ENCODE measurements around the gene PLXDC1.
A peak's percentile ranks its signal among the peaks of the same experiment; 100 is the strongest.

PLXDC1 gene

DNA sequence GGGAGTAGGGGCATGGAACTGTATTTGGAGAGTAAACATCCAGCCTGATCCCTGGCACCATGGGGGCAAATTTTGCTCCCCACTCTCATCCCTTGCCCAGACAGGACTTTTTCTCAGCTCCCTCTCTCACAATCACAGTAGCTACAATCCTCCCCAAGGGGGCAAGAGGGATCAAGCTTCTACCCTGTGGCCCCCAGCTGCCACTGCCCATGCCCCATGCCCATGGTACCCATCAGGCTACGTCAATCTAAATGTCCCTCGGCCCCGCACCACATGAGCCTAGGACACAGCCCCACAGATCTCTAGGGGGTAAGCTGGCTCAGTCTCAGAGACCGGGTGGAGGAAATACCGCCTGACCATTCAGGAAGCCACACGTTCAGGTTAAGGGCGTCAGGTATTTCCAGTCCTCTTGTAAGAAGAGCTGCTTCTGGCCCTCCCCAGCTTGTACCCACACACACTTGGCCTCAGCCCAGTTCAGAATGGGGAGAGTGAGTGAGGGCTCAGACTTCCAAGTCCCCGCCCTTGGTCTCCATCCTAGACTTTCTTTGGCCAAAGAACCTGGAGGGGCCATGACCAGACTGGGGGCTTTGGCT is 44.2 kb upstream of the PLXDC1 start:
- Histone ChIP-seq H3K4me3 (ENCODE audit: low read depth, low read length) (no peak overlapping the region), H3K27ac (ENCODE audit: extremely low read depth, low read depth, low read length) (peak overlapping the region; percentile 21; the same call in 1 of the 2 replicates), H3K9me3 (ENCODE audit: control insufficient read depth, insufficient read depth, low read depth, low read length) (no peaks in the 10 kb centered on the region), H3K4me1 (ENCODE audit: control insufficient read depth, insufficient read depth, low read length) (peaks cover 19% of the 10 kb centered on the region; the same call in 1 of the 2 replicates), H3K36me3 (ENCODE audit: control insufficient read depth in 2 of 2, insufficient read depth in 1 of 2, low read length in 2 of 2) (peaks cover 13 to 38% of the 10 kb centered on the region in 2 experiments)
- ChIA-PET POLR2A (interaction anchor here (0.9 to 1.5 kb wide), 4 partner anchors 10 to 49 kb away, joined by 3 to 4 read pairs (median 4); no protein-coding TSS in a partner anchor), CTCF (interaction anchor here (0.6 to 3.5 kb wide), 10 partner anchors 11 to 846 kb away, joined by 3 to 28 read pairs (median 6); no protein-coding TSS in a partner anchor)
- TF ChIP-seq GLIS1 (tag by site-specific recombination; IDR thresholded peaks at IDR 0.05) (peak; percentile 48), EGR2 (tag by site-specific recombination; IDR thresholded peaks at IDR 0.05; ENCODE audit: low read depth) (peak; percentile 15; the same call in 1 of the 2 replicates), ZNF768 (tag by site-specific recombination; IDR thresholded peaks at IDR 0.05) (no peak), ZNF501 (tag by site-specific recombination; IDR thresholded peaks at IDR 0.05) (no peak), ZNF610 (tag by site-specific recombination; IDR thresholded peaks at IDR 0.05; ENCODE audit: borderline replicate concordance) (no peak)
- TF ChIP-seq, protein P1, sequence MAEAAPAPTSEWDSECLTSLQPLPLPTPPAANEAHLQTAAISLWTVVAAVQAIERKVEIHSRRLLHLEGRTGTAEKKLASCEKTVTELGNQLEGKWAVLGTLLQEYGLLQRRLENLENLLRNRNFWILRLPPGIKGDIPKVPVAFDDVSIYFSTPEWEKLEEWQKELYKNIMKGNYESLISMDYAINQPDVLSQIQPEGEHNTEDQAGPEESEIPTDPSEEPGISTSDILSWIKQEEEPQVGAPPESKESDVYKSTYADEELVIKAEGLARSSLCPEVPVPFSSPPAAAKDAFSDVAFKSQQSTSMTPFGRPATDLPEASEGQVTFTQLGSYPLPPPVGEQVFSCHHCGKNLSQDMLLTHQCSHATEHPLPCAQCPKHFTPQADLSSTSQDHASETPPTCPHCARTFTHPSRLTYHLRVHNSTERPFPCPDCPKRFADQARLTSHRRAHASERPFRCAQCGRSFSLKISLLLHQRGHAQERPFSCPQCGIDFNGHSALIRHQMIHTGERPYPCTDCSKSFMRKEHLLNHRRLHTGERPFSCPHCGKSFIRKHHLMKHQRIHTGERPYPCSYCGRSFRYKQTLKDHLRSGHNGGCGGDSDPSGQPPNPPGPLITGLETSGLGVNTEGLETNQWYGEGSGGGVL (tag by site-specific recombination; IDR thresholded peaks at IDR 0.05), result 0 out of 2 replicates have a peak, but pooled peaks have one; percentile 3
- TF ChIP-seq, protein P2, sequence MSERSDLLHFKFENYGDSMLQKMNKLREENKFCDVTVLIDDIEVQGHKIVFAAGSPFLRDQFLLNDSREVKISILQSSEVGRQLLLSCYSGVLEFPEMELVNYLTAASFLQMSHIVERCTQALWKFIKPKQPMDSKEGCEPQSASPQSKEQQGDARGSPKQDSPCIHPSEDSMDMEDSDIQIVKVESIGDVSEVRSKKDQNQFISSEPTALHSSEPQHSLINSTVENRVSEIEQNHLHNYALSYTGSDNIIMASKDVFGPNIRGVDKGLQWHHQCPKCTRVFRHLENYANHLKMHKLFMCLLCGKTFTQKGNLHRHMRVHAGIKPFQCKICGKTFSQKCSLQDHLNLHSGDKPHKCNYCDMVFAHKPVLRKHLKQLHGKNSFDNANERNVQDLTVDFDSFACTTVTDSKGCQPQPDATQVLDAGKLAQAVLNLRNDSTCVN (tag by site-specific recombination; optimal IDR thresholded peaks at IDR 0.05), result peak; percentile 3
- TF ChIP-seq, protein P3, sequence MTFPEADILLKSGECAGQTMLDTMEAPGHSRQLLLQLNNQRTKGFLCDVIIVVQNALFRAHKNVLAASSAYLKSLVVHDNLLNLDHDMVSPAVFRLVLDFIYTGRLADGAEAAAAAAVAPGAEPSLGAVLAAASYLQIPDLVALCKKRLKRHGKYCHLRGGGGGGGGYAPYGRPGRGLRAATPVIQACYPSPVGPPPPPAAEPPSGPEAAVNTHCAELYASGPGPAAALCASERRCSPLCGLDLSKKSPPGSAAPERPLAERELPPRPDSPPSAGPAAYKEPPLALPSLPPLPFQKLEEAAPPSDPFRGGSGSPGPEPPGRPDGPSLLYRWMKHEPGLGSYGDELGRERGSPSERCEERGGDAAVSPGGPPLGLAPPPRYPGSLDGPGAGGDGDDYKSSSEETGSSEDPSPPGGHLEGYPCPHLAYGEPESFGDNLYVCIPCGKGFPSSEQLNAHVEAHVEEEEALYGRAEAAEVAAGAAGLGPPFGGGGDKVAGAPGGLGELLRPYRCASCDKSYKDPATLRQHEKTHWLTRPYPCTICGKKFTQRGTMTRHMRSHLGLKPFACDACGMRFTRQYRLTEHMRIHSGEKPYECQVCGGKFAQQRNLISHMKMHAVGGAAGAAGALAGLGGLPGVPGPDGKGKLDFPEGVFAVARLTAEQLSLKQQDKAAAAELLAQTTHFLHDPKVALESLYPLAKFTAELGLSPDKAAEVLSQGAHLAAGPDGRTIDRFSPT (tag by site-specific recombination; IDR thresholded peaks at IDR 0.05), result peak; percentile 78

DNA sequence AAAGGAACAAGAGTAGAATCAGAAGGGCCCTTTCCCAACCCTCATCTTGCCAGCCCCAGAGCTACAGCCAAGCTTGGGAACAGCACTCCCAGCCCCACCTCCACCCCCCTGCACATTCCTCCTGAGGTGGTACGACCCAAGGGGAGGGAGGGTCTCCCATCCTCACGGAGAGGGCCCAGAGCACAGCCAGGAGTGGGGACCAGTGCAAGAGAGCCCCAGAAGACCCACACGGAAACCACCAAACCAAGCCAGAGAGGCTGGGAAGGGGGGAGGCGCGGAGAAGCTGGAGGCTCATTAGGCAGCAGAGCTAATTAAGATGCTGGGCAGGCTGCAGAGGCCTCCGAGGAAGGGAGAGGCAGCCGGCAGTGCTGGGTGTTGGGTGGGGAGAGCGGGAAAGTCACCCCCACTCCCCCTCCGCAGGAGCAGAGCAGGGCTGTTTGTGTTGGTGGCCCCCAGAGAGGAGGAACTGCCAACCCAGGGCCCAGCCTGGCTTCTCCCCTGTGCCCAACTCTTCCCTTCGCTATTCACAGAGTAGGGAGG is 43.6 kb upstream of the PLXDC1 start:
- TF ChIP-seq OSR2 (tag by site-specific recombination; IDR thresholded peaks at IDR 0.05), result no peak
- peak; percentile 35; the same call in 1 of the 2 replicates for TF ChIP-seq ZBTB17 (tag by site-specific recombination; IDR thresholded peaks at IDR 0.05)
- TF ChIP-seq, protein P4, sequence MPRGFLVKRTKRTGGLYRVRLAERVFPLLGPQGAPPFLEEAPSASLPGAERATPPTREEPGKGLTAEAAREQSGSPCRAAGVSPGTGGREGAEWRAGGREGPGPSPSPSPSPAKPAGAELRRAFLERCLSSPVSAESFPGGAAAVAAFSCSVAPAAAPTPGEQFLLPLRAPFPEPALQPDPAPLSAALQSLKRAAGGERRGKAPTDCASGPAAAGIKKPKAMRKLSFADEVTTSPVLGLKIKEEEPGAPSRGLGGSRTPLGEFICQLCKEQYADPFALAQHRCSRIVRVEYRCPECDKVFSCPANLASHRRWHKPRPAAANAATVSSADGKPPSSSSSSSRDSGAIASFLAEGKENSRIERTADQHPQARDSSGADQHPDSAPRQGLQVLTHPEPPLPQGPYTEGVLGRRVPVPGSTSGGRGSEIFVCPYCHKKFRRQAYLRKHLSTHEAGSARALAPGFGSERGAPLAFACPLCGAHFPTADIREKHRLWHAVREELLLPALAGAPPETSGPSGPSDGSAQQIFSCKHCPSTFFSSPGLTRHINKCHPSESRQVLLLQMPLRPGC (tag by site-specific recombination; IDR thresholded peaks at IDR 0.05), result no peak
- TF ChIP-seq, protein P1 (tag by site-specific recombination; IDR thresholded peaks at IDR 0.05), result peak; percentile 43; the same call in 1 of the 2 replicates
- TF ChIP-seq, protein P5, sequence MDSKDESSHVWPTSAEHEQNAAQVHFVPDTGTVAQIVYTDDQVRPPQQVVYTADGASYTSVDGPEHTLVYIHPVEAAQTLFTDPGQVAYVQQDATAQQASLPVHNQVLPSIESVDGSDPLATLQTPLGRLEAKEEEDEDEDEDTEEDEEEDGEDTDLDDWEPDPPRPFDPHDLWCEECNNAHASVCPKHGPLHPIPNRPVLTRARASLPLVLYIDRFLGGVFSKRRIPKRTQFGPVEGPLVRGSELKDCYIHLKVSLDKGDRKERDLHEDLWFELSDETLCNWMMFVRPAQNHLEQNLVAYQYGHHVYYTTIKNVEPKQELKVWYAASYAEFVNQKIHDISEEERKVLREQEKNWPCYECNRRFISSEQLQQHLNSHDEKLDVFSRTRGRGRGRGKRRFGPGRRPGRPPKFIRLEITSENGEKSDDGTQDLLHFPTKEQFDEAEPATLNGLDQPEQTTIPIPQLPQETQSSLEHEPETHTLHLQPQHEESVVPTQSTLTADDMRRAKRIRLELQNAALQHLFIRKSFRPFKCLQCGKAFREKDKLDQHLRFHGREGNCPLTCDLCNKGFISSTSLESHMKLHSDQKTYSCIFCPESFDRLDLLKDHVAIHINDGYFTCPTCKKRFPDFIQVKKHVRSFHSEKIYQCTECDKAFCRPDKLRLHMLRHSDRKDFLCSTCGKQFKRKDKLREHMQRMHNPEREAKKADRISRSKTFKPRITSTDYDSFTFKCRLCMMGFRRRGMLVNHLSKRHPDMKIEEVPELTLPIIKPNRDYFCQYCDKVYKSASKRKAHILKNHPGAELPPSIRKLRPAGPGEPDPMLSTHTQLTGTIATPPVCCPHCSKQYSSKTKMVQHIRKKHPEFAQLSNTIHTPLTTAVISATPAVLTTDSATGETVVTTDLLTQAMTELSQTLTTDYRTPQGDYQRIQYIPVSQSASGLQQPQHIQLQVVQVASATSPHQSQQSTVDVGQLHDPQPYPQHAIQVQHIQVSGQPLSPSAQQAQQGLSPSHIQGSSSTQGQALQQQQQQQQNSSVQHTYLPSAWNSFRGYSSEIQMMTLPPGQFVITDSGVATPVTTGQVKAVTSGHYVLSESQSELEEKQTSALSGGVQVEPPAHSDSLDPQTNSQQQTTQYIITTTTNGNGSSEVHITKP (tag by site-specific recombination; IDR thresholded peaks at IDR 0.05), result peak; percentile 96
- TF ChIP-seq ZNF341 (tag by site-specific recombination; IDR thresholded peaks at IDR 0.05; ENCODE audit: low read depth), result peak; percentile 58
- TF ChIP-seq SP3 (tag by site-specific recombination; IDR thresholded peaks at IDR 0.05), result peak; percentile 33; the same call in 1 of the 2 replicates
- 0 out of 2 replicates have a peak, but pooled peaks have one; percentile 3 for TF ChIP-seq IKZF3 (tag by site-specific recombination; IDR thresholded peaks at IDR 0.05)
- no peak for TF ChIP-seq WT1 (tag by site-specific recombination; IDR thresholded peaks at IDR 0.05)
- peak; percentile 69; the same call in 1 of the 2 replicates for TF ChIP-seq ZNF394 (tag by site-specific recombination; IDR thresholded peaks at IDR 0.05; ENCODE audit: borderline replicate concordance)
- POLR2A ChIA-PET, result interaction anchor here (1.2 to 1.5 kb wide), 3 partner anchors 10 to 30 kb away, joined by 3 to 4 read pairs (median 4); no protein-coding TSS in a partner anchor
- Histone ChIP-seq H3K9me3 (ENCODE audit: control insufficient read depth, insufficient read depth, low read depth, low read length) (no peaks in the 10 kb centered on the region), H3K27ac (ENCODE audit: extremely low read depth, low read depth, low read length) (peak overlapping the region; percentile 21; the same call in 1 of the 2 replicates), H3K36me3 (ENCODE audit: control insufficient read depth in 2 of 2, insufficient read depth in 1 of 2, low read length in 2 of 2) (peaks cover 19 to 40% of the 10 kb centered on the region in 2 experiments), H3K4me3 (ENCODE audit: low read depth, low read length) (no peak overlapping the region), H3K4me1 (ENCODE audit: control insufficient read depth, insufficient read depth, low read length) (peaks cover 19% of the 10 kb centered on the region; the same call in 1 of the 2 replicates)
- CTCF ChIA-PET, result interaction anchor here (0.6 to 3.5 kb wide), 8 partner anchors 13 to 427 kb away, joined by 3 to 28 read pairs (median 6); no protein-coding TSS in a partner anchor
